ENCODE results near the gene C5orf63. TPM values are rescaled to one million over a fixed set of nuclear protein-coding genes. Genes with fewer than 3 reads are reported as not detected.

Gene C5orf63
- total and polyA plus RNA-seq, 10 of the 15 experiments (the other 5 are each of a cell fraction or from before 2014, with no cell fraction given), result 8.7 to 54.3 (median 11.9) TPM

DNA sequence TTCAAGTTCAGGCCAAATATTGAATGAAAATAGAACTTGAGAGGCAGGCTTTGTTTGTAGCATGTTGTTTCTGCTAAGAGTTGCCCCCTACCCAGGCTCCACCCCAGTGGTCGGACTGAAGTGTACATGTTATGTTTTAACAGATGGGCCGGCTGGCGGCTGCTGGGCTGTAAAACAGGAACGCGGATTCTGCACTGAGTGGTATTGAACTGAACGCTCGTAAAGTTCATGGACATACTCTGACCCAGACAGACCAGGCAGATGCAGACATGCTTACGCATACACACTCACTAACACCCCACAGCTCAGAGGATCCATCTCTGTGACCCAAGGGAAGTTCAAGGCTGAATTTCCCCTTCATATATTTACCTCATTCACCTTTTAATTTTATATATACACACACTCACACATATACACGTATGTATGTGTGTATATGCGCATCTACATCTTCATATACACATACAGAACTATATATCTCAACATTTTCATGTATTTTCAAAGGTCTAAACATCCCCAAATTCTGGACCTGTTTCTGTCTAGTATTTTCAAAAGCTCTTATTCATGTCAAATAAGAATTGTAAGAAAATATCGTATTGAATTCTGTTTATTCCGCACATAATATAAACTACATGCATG, 44.4 kb downstream of the C5orf63 start (continued):
- TF ChIP-seq, protein P1, sequence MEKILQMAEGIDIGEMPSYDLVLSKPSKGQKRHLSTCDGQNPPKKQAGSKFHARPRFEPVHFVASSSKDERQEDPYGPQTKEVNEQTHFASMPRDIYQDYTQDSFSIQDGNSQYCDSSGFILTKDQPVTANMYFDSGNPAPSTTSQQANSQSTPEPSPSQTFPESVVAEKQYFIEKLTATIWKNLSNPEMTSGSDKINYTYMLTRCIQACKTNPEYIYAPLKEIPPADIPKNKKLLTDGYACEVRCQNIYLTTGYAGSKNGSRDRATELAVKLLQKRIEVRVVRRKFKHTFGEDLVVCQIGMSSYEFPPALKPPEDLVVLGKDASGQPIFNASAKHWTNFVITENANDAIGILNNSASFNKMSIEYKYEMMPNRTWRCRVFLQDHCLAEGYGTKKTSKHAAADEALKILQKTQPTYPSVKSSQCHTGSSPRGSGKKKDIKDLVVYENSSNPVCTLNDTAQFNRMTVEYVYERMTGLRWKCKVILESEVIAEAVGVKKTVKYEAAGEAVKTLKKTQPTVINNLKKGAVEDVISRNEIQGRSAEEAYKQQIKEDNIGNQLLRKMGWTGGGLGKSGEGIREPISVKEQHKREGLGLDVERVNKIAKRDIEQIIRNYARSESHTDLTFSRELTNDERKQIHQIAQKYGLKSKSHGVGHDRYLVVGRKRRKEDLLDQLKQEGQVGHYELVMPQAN (conservative IDR thresholded peaks at IDR 0.05), result 0 out of 2 replicates have a peak, but pooled peaks have one; percentile 18
- TF ChIP-seq, protein P2, sequence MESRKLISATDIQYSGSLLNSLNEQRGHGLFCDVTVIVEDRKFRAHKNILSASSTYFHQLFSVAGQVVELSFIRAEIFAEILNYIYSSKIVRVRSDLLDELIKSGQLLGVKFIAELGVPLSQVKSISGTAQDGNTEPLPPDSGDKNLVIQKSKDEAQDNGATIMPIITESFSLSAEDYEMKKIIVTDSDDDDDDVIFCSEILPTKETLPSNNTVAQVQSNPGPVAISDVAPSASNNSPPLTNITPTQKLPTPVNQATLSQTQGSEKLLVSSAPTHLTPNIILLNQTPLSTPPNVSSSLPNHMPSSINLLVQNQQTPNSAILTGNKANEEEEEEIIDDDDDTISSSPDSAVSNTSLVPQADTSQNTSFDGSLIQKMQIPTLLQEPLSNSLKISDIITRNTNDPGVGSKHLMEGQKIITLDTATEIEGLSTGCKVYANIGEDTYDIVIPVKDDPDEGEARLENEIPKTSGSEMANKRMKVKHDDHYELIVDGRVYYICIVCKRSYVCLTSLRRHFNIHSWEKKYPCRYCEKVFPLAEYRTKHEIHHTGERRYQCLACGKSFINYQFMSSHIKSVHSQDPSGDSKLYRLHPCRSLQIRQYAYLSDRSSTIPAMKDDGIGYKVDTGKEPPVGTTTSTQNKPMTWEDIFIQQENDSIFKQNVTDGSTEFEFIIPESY (IDR thresholded peaks at IDR 0.05), result no peak
- TF ChIP-seq ZSCAN29 (IDR thresholded peaks at IDR 0.05), result no peak
- TF ChIP-seq, protein P3, sequence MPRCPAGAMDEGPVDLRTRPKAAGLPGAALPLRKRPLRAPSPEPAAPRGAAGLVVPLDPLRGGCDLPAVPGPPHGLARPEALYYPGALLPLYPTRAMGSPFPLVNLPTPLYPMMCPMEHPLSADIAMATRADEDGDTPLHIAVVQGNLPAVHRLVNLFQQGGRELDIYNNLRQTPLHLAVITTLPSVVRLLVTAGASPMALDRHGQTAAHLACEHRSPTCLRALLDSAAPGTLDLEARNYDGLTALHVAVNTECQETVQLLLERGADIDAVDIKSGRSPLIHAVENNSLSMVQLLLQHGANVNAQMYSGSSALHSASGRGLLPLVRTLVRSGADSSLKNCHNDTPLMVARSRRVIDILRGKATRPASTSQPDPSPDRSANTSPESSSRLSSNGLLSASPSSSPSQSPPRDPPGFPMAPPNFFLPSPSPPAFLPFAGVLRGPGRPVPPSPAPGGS (IDR thresholded peaks at IDR 0.05; ENCODE audit: borderline replicate concordance, insufficient read depth, low read depth, low read length, poor library complexity, severe bottlenecking), result no peak
- 0 out of 2 replicates have a peak, but pooled peaks have one; percentile 7 for TF ChIP-seq MXI1 (IDR thresholded peaks at IDR 0.05; ENCODE audit: low read depth, low read length)
- no peak for TF ChIP-seq NR2C1 (IDR thresholded peaks at IDR 0.05)
- TF ChIP-seq, protein P4, sequence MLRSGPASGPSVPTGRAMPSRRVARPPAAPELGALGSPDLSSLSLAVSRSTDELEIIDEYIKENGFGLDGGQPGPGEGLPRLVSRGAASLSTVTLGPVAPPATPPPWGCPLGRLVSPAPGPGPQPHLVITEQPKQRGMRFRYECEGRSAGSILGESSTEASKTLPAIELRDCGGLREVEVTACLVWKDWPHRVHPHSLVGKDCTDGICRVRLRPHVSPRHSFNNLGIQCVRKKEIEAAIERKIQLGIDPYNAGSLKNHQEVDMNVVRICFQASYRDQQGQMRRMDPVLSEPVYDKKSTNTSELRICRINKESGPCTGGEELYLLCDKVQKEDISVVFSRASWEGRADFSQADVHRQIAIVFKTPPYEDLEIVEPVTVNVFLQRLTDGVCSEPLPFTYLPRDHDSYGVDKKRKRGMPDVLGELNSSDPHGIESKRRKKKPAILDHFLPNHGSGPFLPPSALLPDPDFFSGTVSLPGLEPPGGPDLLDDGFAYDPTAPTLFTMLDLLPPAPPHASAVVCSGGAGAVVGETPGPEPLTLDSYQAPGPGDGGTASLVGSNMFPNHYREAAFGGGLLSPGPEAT (IDR thresholded peaks at IDR 0.05; ENCODE audit: low read depth), result no peak
- TF ChIP-seq MEF2A (IDR thresholded peaks at IDR 0.05; ENCODE audit: insufficient read depth, low read depth, low read length), result no peak

Measured in GM12878 (cell line).